ENCODE measurements around the gene CERS4.
"Not testable (repeated sequence)": the region's sequence is repeated elsewhere in the genome, so short reads cannot be mapped to it uniquely, and the experiment has no call there.

Gene CERS4, protein sequence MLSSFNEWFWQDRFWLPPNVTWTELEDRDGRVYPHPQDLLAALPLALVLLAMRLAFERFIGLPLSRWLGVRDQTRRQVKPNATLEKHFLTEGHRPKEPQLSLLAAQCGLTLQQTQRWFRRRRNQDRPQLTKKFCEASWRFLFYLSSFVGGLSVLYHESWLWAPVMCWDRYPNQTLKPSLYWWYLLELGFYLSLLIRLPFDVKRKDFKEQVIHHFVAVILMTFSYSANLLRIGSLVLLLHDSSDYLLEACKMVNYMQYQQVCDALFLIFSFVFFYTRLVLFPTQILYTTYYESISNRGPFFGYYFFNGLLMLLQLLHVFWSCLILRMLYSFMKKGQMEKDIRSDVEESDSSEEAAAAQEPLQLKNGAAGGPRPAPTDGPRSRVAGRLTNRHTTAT

GRCh38 chr19:8208922-8209461 is at the start of gene CERS4:
Gene CERS4, plus strand, starts transcription at chr19:8209370. Its CDS starts 41,707 bp downstream, at chr19:8251077.
- peak; percentile 55 for DNase-seq

DNA sequence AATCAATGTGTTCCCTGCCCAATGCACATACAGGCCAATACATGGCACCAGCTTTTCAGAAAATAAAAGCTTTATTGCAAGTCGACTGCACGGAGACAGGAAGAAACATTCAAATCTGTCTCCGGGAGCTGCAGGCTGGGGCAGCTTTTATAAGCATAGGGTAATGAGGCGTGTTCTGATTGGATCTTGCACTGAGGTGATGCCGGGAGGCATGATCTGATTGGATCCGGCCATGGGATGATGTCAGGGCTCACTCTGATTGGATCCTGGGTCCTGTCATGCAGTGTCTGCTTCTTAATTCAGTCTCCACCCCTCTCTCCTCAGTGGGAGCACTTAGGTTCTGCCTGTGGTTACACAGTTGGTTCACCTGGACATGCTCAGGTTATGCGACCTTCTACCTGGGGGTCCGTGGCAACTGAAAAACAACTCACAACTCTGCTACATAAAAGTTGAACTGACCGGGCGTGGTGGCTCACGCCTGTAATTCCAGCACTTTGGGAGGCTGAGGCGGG is 48.0 kb upstream of the CERS4 start:
- peak; percentile 52 for DNase-seq

- no peak for DNase-seq
Observed at GRCh38 chr19:8163759-8164158, 45.4 kb upstream of the CERS4 start.

- no peak for DNase-seq
Observed at GRCh38 chr19:8167985-8168384, 41.2 kb upstream of the CERS4 start.

DNA sequence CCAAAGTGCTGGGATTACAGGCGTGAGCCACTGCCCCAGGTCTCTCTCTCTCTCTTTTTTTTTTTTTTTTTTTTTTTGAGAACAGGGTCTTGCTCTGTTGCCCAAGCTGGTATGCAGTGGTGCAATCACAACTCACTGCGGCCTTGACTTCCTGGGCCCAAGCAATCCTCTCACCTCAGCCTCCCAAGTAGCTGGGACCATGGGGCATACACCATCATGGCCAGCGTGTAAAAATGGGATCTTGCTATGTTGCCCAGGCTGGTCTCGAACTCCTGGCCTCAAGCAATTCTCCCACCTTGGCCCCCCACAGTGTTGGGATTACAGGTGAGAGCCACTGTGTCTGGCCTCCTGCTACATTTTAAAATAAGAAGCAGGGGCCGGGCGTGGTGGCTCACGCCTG is 40.6 kb upstream of the CERS4 start:
- DNase-seq: no peak

GRCh38 chr19:8174706-8175105 is 34.5 kb upstream of the CERS4 start:
- no peak for DNase-seq

GRCh38 chr19:8180018-8180417 is 29.2 kb upstream of the CERS4 start:
- DNase-seq: no peak

DNA sequence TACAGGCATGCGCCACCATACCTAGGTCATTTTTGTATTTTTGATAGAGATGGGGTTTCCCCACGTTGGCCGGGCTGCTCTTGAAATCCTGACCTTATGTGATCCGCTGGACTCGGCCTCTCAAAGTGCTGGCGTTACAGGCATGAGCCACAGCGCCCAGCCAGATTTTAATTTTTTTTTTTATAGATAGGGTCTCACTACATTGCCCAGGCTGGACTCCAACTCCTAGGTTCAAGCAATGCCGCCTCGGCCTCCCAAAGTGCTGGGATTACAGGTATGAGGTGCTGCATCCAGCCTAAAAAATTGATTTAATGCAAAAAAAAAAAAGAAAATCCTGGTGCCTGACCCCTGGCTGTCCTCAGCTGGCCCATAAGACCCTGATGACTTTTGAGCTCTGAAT is 24.9 kb upstream of the CERS4 start:
- no peak for DNase-seq

GRCh38 chr19:8185343-8186068 is 23.7 kb upstream of the CERS4 start:
- no peak for DNase-seq

DNA sequence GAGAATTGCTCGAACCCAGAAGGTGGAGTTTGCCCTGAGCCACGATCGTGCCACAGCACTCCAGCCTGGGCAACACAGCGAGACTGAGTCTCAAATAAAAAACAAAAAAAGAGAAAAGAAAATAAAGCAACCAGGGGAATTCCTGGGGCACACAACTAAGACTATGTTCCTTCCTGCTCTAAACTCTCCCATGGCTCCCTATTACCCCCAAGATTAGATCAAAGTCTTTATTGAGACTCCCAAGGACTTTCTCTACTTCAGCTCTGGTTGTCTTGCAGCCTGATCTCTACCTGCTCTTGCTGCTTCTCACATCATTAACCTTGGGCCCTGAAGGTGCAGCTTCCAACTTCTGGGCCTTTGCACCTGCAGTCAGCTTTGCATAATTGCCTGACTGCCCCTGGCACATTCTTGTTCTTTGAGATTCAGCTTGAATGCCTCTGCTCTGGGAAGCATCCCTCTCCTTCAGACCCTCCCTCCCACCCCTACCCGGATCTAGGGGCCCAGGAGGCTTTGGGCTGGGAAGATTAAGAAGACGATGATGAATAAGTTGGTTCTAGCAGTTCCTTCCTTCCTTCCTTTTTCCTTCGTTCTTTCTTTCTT is 16.8 kb upstream of the CERS4 start:
- DNase-seq: no peak

DNA sequence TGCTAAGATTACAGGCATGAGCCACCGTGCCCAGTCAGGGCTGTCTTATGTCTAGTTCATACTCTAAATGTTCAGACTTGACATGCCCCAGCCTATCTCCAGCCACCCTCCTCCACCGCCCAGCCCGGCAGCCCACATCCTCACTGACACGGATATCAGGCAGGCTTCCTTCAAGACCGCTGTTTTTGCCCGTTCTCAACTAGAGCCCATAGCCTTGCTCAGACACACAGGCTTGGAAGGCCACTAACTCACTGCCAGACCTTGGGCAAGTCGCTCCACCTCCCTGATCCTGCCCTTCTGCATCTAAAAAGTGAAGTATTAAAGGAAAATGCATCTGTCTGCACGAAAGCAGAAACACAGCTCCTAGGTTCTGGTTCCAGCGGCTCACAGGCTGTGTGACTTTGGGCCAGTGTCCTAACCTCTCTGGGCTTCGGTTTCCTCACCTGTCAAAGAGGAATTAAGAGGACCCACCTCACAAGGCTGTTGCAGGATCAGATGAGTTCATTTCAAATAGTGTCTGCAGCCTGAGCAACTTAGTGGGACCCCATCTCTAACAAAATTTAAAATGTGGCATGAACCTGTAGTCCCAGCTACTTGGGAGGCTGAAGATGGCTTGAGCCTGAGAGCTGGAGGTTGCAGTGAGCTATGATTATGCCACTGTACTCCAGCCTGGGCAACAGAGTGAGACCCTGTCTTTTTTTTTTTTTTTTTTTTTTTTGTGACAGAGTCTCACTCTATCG is 14.5 kb upstream of the CERS4 start:
- peak; percentile 45 for DNase-seq

- DNase-seq: no peak
Observed at GRCh38 chr19:8196271-8196927, 12.8 kb upstream of the CERS4 start.

GRCh38 chr19:8203288-8204120 is 5.7 kb upstream of the CERS4 start:
- not testable (repeated sequence) for DNase-seq

DNA sequence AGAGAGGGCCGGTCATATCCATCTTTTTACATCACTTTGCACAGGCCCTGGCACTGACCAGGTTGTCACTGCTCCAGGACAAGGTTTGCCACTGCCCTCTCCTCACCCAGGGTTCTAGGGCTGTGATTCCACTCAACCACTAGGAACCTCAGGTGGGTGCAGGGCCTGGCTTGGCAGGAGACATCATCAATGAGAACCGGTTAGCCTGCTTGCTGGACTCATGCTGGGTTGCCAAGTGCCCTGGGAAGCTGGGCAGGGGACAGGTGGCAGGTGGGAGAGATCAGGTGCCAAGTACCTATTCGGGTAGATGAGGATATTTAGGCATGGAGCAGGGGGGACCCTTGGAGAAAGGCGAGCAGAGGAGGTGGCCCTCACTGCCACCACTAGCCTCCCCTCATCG is 4.2 kb upstream of the CERS4 start:
- no peak for DNase-seq

GRCh38 chr19:8206147-8207087 is 2.8 kb upstream of the CERS4 start:
- DNase-seq: no peak

- DNase-seq: not testable (repeated sequence)
Observed at GRCh38 chr19:8207326-8207725, 1.8 kb upstream of the CERS4 start.

GRCh38 chr19:8208119-8208921 is 850 bp upstream of the CERS4 start:
- DNase-seq: no peak

GRCh38 chr19:8209462-8210378 is 550 bp downstream of the CERS4 start:
- no peak for DNase-seq
